ENCODE results near the gene FFAR3. TPM values are rescaled to one million over a fixed set of nuclear protein-coding genes. Genes with fewer than 3 reads are reported as not detected.
"Not testable (repeated sequence)": the region's sequence is repeated elsewhere in the genome, so short reads cannot be mapped to it uniquely, and the experiment has no call there.

Gene FFAR3
- total RNA-seq, 4 donors from 2014 or later, result 0.95 to 5.5 (median 2.2) TPM

DNA sequence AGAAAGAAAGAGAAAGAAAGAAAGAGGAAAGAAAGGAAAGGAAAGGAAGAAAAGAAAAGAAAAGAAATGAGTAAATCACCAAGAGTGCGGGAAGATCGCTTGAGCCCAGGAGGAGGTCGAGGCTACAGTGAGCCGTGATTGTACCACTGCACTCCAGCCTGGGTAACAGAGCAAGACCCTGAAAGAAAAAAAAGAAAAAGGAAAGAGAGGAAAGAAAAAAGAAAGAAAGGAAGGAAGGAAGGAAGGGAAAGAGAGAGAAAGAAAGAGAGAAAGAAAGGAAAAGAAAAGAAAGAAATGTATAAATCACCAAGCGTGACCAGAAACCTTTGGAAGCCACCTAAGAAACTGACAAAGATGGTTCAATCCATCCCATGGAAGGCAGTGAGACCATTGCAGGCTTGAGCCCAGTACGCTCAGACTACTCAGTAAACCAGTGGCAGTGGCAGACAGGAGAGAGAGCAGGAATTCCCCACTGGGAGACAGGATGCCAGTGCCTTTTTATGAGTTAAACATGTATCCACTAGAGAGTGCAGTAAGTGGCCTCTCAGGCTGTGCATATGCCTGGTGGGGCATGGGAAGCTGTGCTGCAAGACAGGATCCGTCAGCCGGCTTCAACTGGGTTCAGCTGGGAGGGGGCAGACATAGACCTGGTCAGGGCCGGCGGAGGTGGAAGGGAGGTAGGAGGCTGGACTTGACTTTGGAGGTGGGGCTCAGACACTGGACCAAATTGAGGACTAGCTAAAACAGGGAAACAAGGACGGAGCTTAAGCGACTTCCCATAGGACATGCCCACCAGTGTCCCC is 17.4 kb downstream of the FFAR3 start:
- DNase-seq (ENCODE audit: low spot score), result no peak
- TF ChIP-seq, protein P1, sequence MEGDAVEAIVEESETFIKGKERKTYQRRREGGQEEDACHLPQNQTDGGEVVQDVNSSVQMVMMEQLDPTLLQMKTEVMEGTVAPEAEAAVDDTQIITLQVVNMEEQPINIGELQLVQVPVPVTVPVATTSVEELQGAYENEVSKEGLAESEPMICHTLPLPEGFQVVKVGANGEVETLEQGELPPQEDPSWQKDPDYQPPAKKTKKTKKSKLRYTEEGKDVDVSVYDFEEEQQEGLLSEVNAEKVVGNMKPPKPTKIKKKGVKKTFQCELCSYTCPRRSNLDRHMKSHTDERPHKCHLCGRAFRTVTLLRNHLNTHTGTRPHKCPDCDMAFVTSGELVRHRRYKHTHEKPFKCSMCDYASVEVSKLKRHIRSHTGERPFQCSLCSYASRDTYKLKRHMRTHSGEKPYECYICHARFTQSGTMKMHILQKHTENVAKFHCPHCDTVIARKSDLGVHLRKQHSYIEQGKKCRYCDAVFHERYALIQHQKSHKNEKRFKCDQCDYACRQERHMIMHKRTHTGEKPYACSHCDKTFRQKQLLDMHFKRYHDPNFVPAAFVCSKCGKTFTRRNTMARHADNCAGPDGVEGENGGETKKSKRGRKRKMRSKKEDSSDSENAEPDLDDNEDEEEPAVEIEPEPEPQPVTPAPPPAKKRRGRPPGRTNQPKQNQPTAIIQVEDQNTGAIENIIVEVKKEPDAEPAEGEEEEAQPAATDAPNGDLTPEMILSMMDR (IDR thresholded peaks at IDR 0.05), result no peak
- no peak for ATAC-seq (ENCODE audit: low FRiP score)

DNA sequence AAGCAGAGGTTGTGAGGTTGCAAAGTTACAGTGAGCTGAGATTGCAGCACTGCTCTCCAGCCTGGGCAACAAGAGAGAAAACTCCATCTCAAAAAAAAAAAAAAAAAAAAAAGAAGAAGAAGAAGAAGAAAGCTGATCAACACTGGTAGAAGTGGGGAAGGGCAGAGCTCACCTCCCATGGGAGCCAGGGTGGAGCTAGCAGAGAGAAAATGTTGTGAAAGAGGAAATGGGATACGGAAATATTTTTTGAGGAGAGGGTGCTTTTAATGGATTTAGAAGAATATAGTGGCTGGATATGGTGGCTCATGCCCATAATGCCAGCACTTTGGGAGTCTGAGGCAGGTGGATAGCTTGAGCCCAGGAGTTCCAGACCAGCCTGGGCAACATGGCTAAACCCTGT is 19.4 kb downstream of the FFAR3 start:
- no peak for DNase-seq (ENCODE audit: low spot score)
- no peak for ATAC-seq (ENCODE audit: low FRiP score)
- TF ChIP-seq, protein P1 (IDR thresholded peaks at IDR 0.05), result no peak

DNA sequence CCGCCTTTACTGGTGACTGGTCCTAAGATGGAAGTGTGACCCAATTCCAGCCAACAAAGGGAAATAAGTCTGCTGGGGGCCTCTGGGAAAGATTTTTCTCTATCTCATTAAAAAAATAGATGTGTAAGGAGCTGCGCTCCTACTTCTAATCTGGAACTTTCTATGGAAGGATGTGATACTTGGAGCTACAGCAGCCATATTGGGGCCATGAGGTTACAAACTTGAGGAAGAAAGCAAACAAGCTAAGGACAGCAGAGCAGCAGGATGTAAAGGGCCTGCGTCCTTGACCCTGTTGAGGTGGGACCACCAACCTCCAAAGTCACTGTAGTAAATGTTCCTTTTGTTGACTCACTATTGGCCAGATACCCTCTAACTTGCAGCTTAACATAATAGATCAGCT is 20.1 kb downstream of the FFAR3 start:
- DNase-seq (ENCODE audit: low spot score) (no peak), ATAC-seq (ENCODE audit: low FRiP score) (no peak)
- TF ChIP-seq, protein P1 (IDR thresholded peaks at IDR 0.05), result no peak

DNA sequence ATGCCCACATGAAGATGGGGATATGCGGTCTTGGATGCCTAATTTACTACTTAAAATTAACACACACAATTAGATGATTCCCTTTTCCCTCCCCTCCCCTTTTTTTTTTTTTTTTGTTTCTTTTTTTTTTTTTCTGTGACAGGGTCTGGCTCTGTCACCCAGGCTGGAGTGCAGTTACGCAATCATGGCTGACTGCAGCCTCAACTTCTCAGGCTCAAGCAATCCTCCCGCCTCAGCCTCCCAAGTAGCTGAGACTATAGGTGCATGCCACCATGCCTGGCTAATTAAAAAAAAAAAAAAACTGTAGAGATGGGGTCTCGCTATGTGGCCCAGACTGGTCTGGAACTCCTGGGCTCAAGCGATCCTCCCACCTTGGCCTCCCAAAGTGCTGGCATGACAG is 21.3 kb downstream of the FFAR3 start:
- ATAC-seq (ENCODE audit: low FRiP score); DNase-seq (ENCODE audit: low spot score): not testable (repeated sequence)

DNA sequence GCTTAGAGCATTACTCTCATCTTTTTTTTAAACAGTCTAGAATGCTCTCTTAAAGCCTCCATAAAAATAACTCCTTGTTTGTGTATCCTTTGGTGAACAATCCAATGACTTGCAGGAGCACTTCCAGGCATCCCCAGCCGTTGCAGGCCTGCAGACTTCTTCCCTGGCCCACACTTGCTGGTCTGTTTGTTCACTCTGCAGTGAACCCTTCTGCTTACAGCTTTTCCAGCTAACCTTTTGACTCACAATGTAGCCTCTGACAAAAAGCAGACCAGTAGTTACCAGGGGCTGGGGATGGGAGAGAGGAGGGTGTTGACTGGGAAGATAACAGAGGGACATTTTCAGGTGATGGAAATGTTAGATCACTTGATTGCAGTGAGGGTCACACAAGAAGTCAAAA is 21.7 kb downstream of the FFAR3 start:
- DNase-seq (ENCODE audit: low spot score) (no peak), ATAC-seq (ENCODE audit: low FRiP score) (no peak)
- TF ChIP-seq, protein P1 (IDR thresholded peaks at IDR 0.05), result no peak

DNA sequence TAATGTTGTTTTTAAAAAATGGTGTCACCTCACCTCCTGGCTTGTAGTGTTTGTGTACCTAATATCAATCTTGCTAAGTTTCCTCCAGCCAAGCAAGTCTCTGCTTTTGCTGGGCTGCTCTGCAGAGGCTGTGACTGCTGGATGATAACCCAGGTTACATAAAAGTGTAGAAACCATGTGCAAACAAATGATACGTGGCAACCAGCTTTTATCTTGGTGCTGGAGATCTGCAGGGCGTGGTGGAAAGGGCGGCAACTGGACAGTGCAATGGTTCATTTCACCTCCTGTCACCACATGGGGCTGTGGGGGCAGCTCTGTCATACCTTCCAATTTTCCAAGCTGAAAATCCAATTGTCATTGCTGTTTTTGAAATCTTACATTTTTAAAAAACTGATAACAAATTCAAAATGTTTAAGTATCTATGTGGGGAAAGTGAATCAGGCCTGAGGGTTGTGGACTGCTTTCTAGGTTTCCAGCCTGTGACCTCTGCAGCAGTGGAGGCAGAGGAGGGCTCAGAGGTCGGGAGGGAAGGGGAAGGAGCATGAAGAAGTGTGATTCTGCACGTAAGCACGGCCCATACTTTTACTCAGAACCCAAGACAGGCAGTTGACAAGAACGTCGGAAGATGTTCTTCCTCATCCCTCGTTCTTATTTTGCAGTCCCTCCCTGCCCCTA is 22.3 kb downstream of the FFAR3 start:
- ATAC-seq (ENCODE audit: low FRiP score), result no peak
- DNase-seq (ENCODE audit: low spot score), result no peak

DNA sequence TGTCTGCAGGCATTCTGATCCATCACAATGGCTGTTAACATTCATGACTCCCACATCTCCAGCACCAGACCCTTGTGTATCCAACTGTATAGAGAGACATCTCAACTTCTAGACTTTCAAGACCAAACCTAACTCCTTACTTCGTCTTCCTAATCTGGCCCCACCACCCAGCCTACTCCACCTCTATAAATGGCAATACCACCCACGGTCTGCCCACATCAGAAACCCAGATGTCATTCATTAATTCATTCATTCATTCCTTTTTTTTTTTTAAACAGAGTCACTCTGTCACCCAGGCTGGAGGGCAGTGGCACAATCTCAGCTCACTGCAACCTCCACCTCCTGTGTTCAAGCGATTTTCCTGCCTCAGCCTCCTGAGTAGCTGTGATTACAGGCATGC is 23.1 kb downstream of the FFAR3 start:
- ATAC-seq (ENCODE audit: low FRiP score), result no peak
- TF ChIP-seq, protein P1 (IDR thresholded peaks at IDR 0.05), result no peak
- DNase-seq (ENCODE audit: low spot score), result no peak

More for the DNA sequence above, 22.3 kb downstream of the FFAR3 start:
- TF ChIP-seq, protein P1 (IDR thresholded peaks at IDR 0.05), result no peak

All from omental fat pad (tissue), 4 donors.